ENCODE measurements around the gene CLEC4G. TPM values are rescaled to one million over a fixed set of nuclear protein-coding genes. Genes with fewer than 3 reads are reported as not detected.

Gene CLEC4G
- 2.9 TPM for total RNA-seq
- long read RNA-seq, partial matches to known transcripts = 1 of 4 reads
- long read RNA-seq, other reads (novel, unspliced or antisense) = 2 of 4 reads

GRCh38 chr19:7732045-7732444, at the start of gene CLEC4G:
Gene CLEC4G, minus strand, starts transcription at chr19:7732110. Its CDS starts 8 bp downstream, at chr19:7732102.
- DNase-seq (no peak), ATAC-seq (no peak)
- Histone ChIP-seq H3K27ac (no peak within 1 kb of the TSS), H3K9me3 (no peaks in the 10 kb centered on the region), H3K4me1 (peaks cover 4% of the 10 kb centered on the region), H3K4me3 (no peak within 1 kb of the TSS), H3K27me3 (ENCODE audit: low read depth) (peaks cover 44% of the 10 kb centered on the region), H3K36me3 (no peaks in the 10 kb centered on the region)
- intact Hi-C loops (cut with DNase I) = no loop called here
- TF ChIP-seq CTCF (IDR thresholded peaks at IDR 0.05) = no peak

GRCh38 chr19:7781157-7781556, 49.2 kb upstream of the CLEC4G start:
- DNase-seq (no peak), ATAC-seq (no peak)
- H3K27me3 ChIP-seq (ENCODE audit: low read depth) = no peaks in the 10 kb centered on the region
- no peak overlapping the region for H3K27ac ChIP-seq
- H3K4me1 ChIP-seq = peaks cover 8% of the 10 kb centered on the region
- TF ChIP-seq CTCF (IDR thresholded peaks at IDR 0.05) = no peak
- intact Hi-C loops (cut with DNase I) = no loop called here
- no peaks in the 10 kb centered on the region for H3K9me3 ChIP-seq
- no peaks in the 10 kb centered on the region for H3K36me3 ChIP-seq
- H3K4me3 ChIP-seq = no peak overlapping the region

- no peak for TF ChIP-seq CTCF (IDR thresholded peaks at IDR 0.05)
Measured at GRCh38 chr19:7779631-7780486, 47.9 kb upstream of the CLEC4G start.

GRCh38 chr19:7778081-7778480, 46.2 kb upstream of the CLEC4G start:
- no peaks in the 10 kb centered on the region for H3K27me3 ChIP-seq (ENCODE audit: low read depth)
- DNase-seq (no peak), ATAC-seq (peak in 1 of 2 donors; percentile 51)

More at GRCh38 chr19:7779631-7780486, 47.9 kb upstream of the CLEC4G start:
- H3K27ac ChIP-seq = no peak overlapping the region
- intact Hi-C loops (cut with DNase I) = no loop called here
- no peaks in the 10 kb centered on the region for H3K9me3 ChIP-seq
- no peaks in the 10 kb centered on the region for H3K27me3 ChIP-seq (ENCODE audit: low read depth)
- DNase-seq (no peak), ATAC-seq (no peak)
- peaks cover 8% of the 10 kb centered on the region for H3K4me1 ChIP-seq
- H3K4me3 ChIP-seq = no peak overlapping the region
- H3K36me3 ChIP-seq = no peaks in the 10 kb centered on the region

GRCh38 chr19:7775761-7776160, 43.9 kb upstream of the CLEC4G start:
- no peaks in the 10 kb centered on the region for H3K27me3 ChIP-seq (ENCODE audit: low read depth)
- DNase-seq (no peak), ATAC-seq (no peak)
- peaks cover 6% of the 10 kb centered on the region for H3K4me1 ChIP-seq
- no peaks in the 10 kb centered on the region for H3K36me3 ChIP-seq
- H3K27ac ChIP-seq = no peak overlapping the region
- intact Hi-C loops (cut with DNase I) = no loop called here
- no peaks in the 10 kb centered on the region for H3K9me3 ChIP-seq
- no peak for TF ChIP-seq CTCF (IDR thresholded peaks at IDR 0.05)
- H3K4me3 ChIP-seq = no peak overlapping the region

More at GRCh38 chr19:7778081-7778480, 46.2 kb upstream of the CLEC4G start:
- no peak for TF ChIP-seq CTCF (IDR thresholded peaks at IDR 0.05)
- intact Hi-C loops (cut with DNase I) = no loop called here
- no peak overlapping the region for H3K4me3 ChIP-seq
- H3K36me3 ChIP-seq = no peaks in the 10 kb centered on the region
- H3K27ac ChIP-seq = no peak overlapping the region
- no peaks in the 10 kb centered on the region for H3K9me3 ChIP-seq
- H3K4me1 ChIP-seq = no peaks in the 10 kb centered on the region
